NCI-H146 treated with DMSO at 0.1 percent for 48 hours (cell line): ENCODE data around the gene TCIRG1.

Experiments used
- DNase-seq: peaks from one replicate; lab custom pipeline; 2025; ENCODE audit not compliant: unreplicated experiment; lab: John Stamatoyannopoulos, UW

Gene TCIRG1

GRCh38 chr11:68036141-68036716 is 2.6 kb upstream of the TCIRG1 start:
- DNase-seq: no peak

GRCh38 chr11:68036717-68037239 is 2.0 kb upstream of the TCIRG1 start:
- DNase-seq: no peak

- no peak for DNase-seq
Observed at GRCh38 chr11:68037411-68038225, 1.2 kb upstream of the TCIRG1 start.

GRCh38 chr11:68038226-68038717 is 553 bp upstream of the TCIRG1 start:
- peak; percentile 36 for DNase-seq

- DNase-seq: no peak
Observed at GRCh38 chr11:68039526-68040086, 781 bp downstream of the TCIRG1 start.

GRCh38 chr11:68040101-68040956 is 1.5 kb downstream of the TCIRG1 start:
- DNase-seq: no peak

GRCh38 chr11:68040957-68041591 is 2.2 kb downstream of the TCIRG1 start:
- DNase-seq: no peak

GRCh38 chr11:68041617-68042218 is 2.9 kb downstream of the TCIRG1 start:
- DNase-seq: no peak

GRCh38 chr11:68042219-68043028 is 3.6 kb downstream of the TCIRG1 start:
- no peak for DNase-seq

GRCh38 chr11:68043029-68043348 is 4.2 kb downstream of the TCIRG1 start:
- no peak for DNase-seq

- DNase-seq: no peak
Observed at GRCh38 chr11:68043349-68044144, 4.7 kb downstream of the TCIRG1 start.

GRCh38 chr11:68044145-68044813 is 5.5 kb downstream of the TCIRG1 start:
- DNase-seq: no peak

- no peak for DNase-seq
Observed at GRCh38 chr11:68044898-68045351, 6.1 kb downstream of the TCIRG1 start.

GRCh38 chr11:68047437-68048290 is 8.8 kb downstream of the TCIRG1 start:
- DNase-seq: no peak

- no peak for DNase-seq
Observed at GRCh38 chr11:68048681-68049508, 10.1 kb downstream of the TCIRG1 start.
